Lower leg skin (tissue), 4 donors: Measurements from ENCODE around the gene FYB2. TPM values are rescaled to one million over a fixed set of nuclear protein-coding genes. Genes with fewer than 3 reads are reported as not detected.

Experiments
- DNase-seq, 2 donors: peaks; one replicate each; pipeline ENCODE4 v3.0.0-alpha.2; 2019; ENCODE audit warnings: low spot score in 2 of 2
- H3K4me3 ChIP-seq: fragments of 200-600 bp; sonication (generic); 2 replicates; pipeline ENCODE4 v1.5.1; 2017; ENCODE audit warnings: mild to moderate bottlenecking, low read depth; ENCODE audit not compliant: poor library complexity, severe bottlenecking
- POLR2A ChIP-seq, 2 donors: fragments of 450-650 bp; IDR thresholded peaks; one replicate each; pipeline ENCODE4 v1.6.1; 2016 to 2017; ENCODE audit warnings: antibody characterized with exemption in 2 of 2, mild to moderate bottlenecking in 1 of 2, moderate library complexity in 1 of 2
- WGBS, 2 donors: methylation state at CpG; one replicate each; pipeline ENCODE4 v1.1.5; 2018; 5-methylcytosine and 5-hydroxymethylcytosine counted together
- intact Hi-C: fragments of 100-400 bp; cut with DNase I; formaldehyde crosslinking; loops from one replicate; pipeline ENCODE4 v1.15.0; 2023; ENCODE audit warnings: low total_unique reads
- total RNA-seq, 4 donors: library from RNA; depleted of rRNA; stranded (reverse); fragments of >200 nt; gene quantifications; one replicate each; pipeline ENCODE4 v1.1.0, GENCODE V29; 2016
- TF ChIP-seq, protein P1 (sequence below), 3 donors: fragments of 450-650 bp; IDR thresholded peaks; one replicate each; pipeline ENCODE4 v1.5.1; 2016; ENCODE audit warnings: antibody characterized with exemption in 3 of 3, mild to moderate bottlenecking in 3 of 3, moderate library complexity in 2 of 3

The FYB2 gene
- total RNA-seq, 4 donors from 2014 or later, result 0.19 TPM; not detected in 3

DNA sequence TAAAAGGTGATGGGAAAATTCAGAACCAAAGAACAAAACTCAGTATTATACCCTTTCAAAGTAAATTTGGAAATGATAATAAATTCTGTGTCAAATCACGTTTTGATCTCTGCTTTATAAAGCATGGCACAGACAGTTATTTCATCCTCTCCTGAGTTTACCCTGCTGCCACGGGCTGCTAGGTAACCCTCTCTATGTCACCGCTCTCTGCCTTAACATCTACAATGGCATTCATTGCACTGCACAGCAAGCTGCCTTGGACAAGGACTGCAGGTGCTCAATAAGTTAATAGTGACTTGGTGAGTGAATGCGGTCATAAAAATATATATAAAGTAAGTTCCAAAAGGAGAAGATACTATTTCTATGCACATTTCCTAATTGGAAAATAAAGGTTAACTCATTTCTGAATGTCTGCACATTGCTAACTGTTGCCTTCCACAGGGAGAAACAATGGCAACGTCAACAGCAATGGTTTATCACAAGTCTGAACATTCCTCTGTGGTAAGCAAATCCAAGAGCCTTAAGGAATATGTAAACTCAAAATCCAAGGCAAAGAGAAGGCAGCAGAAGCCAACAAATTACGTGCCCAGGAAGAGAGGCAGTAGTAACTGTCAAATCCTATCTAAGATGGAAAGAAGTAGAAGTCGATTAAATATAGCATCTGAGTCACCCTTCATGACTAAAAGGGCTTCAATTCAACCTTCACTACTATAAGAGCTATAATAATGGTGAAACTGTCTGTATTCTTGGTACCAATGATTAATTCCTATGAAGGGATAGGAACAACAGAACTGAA lies 19.4 kb downstream of the FYB2 start:
- WGBS, 2 donors, result 39 to 48% methylated on average over 7 of the region's 7 CpGs
- no peak overlapping the region for H3K4me3 ChIP-seq
- TF ChIP-seq POLR2A (IDR thresholded peaks at IDR 0.05), result no peak
- TF ChIP-seq, protein P1, sequence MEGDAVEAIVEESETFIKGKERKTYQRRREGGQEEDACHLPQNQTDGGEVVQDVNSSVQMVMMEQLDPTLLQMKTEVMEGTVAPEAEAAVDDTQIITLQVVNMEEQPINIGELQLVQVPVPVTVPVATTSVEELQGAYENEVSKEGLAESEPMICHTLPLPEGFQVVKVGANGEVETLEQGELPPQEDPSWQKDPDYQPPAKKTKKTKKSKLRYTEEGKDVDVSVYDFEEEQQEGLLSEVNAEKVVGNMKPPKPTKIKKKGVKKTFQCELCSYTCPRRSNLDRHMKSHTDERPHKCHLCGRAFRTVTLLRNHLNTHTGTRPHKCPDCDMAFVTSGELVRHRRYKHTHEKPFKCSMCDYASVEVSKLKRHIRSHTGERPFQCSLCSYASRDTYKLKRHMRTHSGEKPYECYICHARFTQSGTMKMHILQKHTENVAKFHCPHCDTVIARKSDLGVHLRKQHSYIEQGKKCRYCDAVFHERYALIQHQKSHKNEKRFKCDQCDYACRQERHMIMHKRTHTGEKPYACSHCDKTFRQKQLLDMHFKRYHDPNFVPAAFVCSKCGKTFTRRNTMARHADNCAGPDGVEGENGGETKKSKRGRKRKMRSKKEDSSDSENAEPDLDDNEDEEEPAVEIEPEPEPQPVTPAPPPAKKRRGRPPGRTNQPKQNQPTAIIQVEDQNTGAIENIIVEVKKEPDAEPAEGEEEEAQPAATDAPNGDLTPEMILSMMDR (IDR thresholded peaks at IDR 0.05), result no peak
- intact Hi-C loops, result no loop called here
- DNase-seq, result no peak

GRCh38 chr1:56798053-56798471 lies 21.1 kb downstream of the FYB2 start:
- intact Hi-C loops, result no loop called here
- 23 to 28% methylated on average over 3 of the region's 3 CpGs for WGBS, 2 donors
- DNase-seq, result no peak
- TF ChIP-seq, protein P1 (IDR thresholded peaks at IDR 0.05), result no peak
- no peak for TF ChIP-seq POLR2A (IDR thresholded peaks at IDR 0.05)
- no peak overlapping the region for H3K4me3 ChIP-seq

DNA sequence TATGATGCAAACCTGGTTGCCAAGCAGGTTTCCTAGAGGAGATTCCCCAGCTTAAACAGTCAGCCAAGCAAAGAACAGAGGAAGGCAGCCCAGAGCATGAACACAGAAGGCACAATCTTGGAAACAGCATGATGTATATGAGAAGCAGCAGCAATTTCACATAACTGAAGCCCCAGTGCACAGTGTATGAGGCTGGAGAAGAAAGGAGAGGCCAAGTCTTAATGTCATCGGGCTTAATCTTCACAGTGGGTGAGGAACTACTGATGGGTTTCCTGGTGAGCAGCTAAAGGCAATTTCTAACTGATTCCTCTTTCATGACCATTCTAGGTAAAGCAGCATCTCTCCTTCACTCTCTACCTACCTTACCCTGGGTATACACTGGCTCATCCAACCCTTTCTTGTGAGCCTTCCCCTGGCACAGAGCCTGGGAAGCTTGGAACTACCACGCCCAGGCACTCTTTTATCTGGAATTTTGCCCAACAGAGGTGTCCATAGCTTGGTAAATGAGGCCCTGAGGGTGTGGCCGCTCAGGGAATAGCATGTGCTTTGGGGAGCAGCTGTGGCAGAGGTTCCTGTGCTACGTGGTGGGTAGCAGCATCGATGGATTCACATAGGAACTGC lies 22.0 kb downstream of the FYB2 start:
- intact Hi-C loops, result no loop called here
- 52 to 53% methylated on average over 5 of the region's 5 CpGs for WGBS, 2 donors
- DNase-seq, result peak; percentile 31 to 84
- no peak for TF ChIP-seq POLR2A (IDR thresholded peaks at IDR 0.05)
- TF ChIP-seq, protein P1 (IDR thresholded peaks at IDR 0.05), result no peak
- no peak overlapping the region for H3K4me3 ChIP-seq

DNA sequence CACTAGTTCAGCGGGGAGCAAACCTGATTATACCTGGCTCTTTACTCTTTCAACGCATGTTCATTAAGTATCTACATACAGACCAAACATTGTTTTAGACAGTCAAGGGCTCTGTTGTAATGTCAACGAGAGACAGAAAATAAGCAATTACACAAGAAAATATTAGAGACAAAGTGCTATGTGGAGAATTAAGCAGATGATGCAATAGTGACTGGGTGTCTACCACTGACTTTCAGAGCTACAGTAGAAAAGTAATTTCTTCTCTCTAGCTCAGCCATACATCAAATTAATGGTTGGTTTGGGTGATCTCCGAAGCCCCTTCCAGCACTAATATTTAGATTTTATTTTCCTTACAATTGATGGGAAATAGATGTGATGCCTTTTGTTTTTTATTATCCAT lies 23.3 kb downstream of the FYB2 start:
- TF ChIP-seq POLR2A (IDR thresholded peaks at IDR 0.05), result no peak
- TF ChIP-seq, protein P1 (IDR thresholded peaks at IDR 0.05), result no peak
- intact Hi-C loops, result no loop called here

DNA sequence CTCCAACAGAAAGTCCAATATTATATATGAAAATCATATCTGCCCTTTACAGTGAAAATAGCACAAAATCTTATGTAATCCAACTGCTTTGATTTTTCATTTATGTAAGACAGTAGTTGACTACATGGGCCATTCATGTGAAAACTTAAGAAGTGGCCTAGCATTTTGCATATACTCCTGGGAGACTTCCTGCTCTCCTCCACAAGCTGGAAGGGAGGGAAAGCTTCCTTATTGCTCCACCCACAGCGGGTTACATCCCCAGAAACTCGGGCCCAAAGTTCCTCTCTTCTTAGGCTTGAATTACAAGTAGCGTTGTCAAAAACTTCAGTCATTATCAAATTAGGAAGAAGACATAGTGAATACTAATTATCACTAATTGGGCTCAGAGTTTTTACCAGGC lies 29.2 kb downstream of the FYB2 start:
- DNase-seq, result no peak
- WGBS, 2 donors, result 73% methylated on average over 3 of the region's 3 CpGs
- TF ChIP-seq, protein P1 (IDR thresholded peaks at IDR 0.05), result no peak
- TF ChIP-seq POLR2A (IDR thresholded peaks at IDR 0.05), result no peak
- no peak overlapping the region for H3K4me3 ChIP-seq
- intact Hi-C loops, result no loop called here

More for the DNA sequence above, 23.3 kb downstream of the FYB2 start:
- no peak for DNase-seq
- WGBS, 2 donors, result 90 to 91% methylated on average over 4 of the region's 4 CpGs
- H3K4me3 ChIP-seq, result no peak overlapping the region
